Activated B cell treated with CpG ODN at 0.5 μM for 24 hours (primary cell): ENCODE data around the gene TM9SF3. TPM values are rescaled to one million over a fixed set of nuclear protein-coding genes. Genes with fewer than 3 reads are reported as not detected.

ENCODE experiments used
- ATAC-seq: fragments of 200-7000 bp; cut with Tn5 transposase; one replicate; pipeline ENCODE4 v1.10.0; 2021; ENCODE audit warnings: low read depth, mild to moderate bottlenecking, moderate library complexity
- CTCF ChIA-PET: fragments of 350-600 bp; sonication (Branson Sonifier 250); formaldehyde crosslinking; loops from one replicate; lab custom pipeline; 2021; ENCODE audit warnings: antibody characterized with exemption; lab: Charles Lee
- POLR2A ChIA-PET: fragments of 350-600 bp; sonication (Branson Sonifier 250); formaldehyde crosslinking; loops from one replicate; lab custom pipeline; 2021; ENCODE audit warnings: antibody characterized with exemption; lab: Charles Lee
- DNase-seq: peaks from one replicate; pipeline ENCODE4 v3.0.0; 2022
- H3K27ac Mint-ChIP-seq: one replicate; pipeline ENCODE4 v1.8.0; 2020; ENCODE audit warnings: mixed read lengths
- H3K27me3 Mint-ChIP-seq: one replicate; pipeline ENCODE4 v1.8.0; 2021; ENCODE audit warnings: mixed read lengths
- H3K36me3 Mint-ChIP-seq: one replicate; pipeline ENCODE4 v1.8.0; 2021; ENCODE audit warnings: low read depth, mixed read lengths
- H3K4me1 Mint-ChIP-seq: one replicate; pipeline ENCODE4 v1.8.0; 2021; ENCODE audit warnings: mixed read lengths
- H3K4me3 Mint-ChIP-seq: one replicate; pipeline ENCODE4 v1.8.0; 2020; ENCODE audit warnings: mild to moderate bottlenecking, mixed read lengths
- H3K9me3 Mint-ChIP-seq: one replicate; pipeline ENCODE4 v1.8.0; 2020; ENCODE audit warnings: mixed read lengths
- intact Hi-C: fragments of 100-400 bp; cut with micrococcal nuclease; formaldehyde crosslinking; loops from one replicate; pipeline ENCODE4 v1.15.1; 2024
- total RNA-seq: library from RNA; stranded (reverse); gene quantifications from 2 replicates; pipeline ENCODE4 v1.2.3, GENCODE V29; 2022
- TF ChIP-seq, protein P1 (sequence below): fragments of 200-600 bp; IDR thresholded peaks from one replicate; pipeline ENCODE4 v1.8.0; 2022; ENCODE audit warnings: antibody characterized with exemption, mild to moderate bottlenecking

TM9SF3 gene
- total RNA-seq, 1 donor from 2014 or later, result 61.7 TPM

DNA sequence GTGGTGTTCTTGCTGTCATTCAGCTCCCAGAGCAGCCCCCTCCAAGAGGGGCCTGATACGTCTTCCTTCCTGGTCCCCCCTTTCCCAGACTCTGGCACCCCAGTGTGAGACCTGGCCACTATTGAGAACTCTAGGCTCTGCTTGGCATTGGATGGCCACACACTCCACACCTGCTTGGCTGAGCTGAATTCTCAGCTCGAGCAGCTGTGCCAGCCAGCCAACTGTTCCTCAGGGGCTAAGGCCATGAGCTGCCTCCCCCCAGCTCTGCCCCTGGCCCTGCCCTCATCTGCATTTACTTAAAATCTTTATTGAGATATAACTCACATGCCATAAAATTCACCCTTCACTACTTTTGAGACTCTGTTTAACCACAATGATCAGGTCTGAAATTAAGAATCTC, 79.8 kb downstream of the TM9SF3 start:
- H3K4me1 Mint-ChIP-seq, result peaks cover 3% of the 10 kb centered on the region
- no peaks in the 10 kb centered on the region for H3K27me3 Mint-ChIP-seq
- POLR2A ChIA-PET, result no interaction called here
- H3K4me3 Mint-ChIP-seq, result no peak overlapping the region
- no peaks in the 10 kb centered on the region for H3K9me3 Mint-ChIP-seq
- DNase-seq (no peak), ATAC-seq (no peak)
- intact Hi-C loops, result no loop called here
- CTCF ChIA-PET, result no interaction called here
- no peak overlapping the region for H3K27ac Mint-ChIP-seq
- TF ChIP-seq, protein P1, sequence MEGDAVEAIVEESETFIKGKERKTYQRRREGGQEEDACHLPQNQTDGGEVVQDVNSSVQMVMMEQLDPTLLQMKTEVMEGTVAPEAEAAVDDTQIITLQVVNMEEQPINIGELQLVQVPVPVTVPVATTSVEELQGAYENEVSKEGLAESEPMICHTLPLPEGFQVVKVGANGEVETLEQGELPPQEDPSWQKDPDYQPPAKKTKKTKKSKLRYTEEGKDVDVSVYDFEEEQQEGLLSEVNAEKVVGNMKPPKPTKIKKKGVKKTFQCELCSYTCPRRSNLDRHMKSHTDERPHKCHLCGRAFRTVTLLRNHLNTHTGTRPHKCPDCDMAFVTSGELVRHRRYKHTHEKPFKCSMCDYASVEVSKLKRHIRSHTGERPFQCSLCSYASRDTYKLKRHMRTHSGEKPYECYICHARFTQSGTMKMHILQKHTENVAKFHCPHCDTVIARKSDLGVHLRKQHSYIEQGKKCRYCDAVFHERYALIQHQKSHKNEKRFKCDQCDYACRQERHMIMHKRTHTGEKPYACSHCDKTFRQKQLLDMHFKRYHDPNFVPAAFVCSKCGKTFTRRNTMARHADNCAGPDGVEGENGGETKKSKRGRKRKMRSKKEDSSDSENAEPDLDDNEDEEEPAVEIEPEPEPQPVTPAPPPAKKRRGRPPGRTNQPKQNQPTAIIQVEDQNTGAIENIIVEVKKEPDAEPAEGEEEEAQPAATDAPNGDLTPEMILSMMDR, result no peak
- no peaks in the 10 kb centered on the region for H3K36me3 Mint-ChIP-seq

DNA sequence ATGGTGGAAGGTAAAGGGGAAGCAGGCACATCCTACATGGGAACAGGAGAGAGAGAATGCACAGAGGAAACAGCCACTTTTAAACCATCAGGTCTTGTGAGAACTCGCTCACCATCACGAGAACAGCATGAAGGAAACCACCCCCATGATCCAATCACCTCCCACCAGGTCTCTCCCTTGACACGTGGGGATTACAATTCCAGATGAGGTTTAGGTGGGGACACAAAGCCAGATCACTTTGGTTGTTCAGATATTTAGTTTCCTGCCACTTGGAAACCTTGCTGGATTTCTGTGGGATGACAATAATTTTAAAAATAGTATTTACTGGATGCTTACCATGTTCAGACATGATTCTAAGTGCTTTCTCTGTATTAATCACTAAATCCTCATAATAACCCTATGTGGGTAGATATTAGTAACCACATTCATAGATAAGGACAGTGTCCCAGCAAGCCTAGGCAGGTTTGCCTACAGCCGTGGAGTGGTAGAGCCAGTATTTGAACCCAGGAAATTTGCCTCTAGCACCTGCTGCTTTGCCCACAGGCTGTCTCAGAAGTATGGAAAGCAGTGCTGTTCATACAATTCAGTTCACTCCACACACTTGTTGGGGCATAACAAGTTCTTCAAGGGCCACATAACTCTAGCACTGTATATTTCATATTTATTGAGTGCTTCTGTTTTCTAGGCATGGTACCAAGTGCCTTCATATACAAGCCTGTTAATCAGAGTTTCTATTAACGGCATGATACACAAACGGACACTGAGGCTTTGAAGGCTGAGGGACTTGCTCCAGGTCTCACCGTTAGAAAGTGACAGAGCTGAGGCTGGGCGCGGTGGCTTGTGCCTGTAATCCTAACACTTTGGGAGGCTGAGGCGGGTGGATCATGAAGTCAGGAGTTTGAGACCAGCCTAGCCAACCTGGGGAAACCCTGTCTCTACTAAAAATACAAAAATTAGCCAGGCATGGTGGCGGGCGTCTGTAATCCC, 81.4 kb downstream of the TM9SF3 start:
- Mint-ChIP-seq H3K4me1 (no peaks in the 10 kb centered on the region), H3K27ac (no peak overlapping the region), H3K4me3 (no peak overlapping the region), H3K9me3 (no peaks in the 10 kb centered on the region), H3K36me3 (no peaks in the 10 kb centered on the region), H3K27me3 (no peaks in the 10 kb centered on the region)
- POLR2A ChIA-PET, result no interaction called here
- DNase-seq (no peak), ATAC-seq (no peak)
- TF ChIP-seq, protein P1, result no peak
- intact Hi-C loops, result no loop called here
- CTCF ChIA-PET, result no interaction called here

DNA sequence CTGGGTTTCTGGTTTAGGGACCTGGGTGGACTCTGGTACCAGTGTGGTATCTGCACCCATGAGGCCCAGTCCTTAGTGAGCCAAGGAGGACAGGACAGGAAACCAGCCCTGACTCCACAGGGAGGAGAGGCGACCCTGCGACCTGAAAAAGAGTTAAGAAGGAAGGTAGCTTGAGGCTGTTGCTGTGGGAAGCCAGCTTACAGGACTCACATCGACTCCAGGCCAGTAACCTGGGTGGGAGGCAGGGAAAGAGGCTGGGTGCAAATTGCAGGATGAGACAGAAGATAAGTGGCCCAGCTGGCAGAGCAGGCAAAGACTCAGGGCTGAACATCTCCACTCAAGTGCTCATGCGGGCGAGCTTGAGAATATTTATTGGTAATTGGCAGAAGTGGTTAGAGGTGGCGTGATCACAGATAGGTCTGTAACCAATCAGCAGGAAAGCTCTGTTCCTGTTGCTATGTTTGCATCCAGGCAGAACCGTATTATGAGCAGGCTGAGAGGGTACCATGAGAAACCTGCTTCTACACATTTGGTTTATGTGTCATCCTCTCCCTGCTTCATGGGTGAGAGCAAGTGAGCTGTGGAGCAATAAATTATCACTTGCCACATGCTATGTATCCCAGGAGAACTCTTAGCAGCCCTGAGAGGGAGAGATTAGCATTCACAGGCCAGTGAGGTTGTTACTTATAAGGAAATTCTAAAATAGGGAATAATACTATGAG, 84.1 kb downstream of the TM9SF3 start:
- intact Hi-C loops, result no loop called here
- DNase-seq (no peak), ATAC-seq (no peak)
- H3K4me3 Mint-ChIP-seq, result no peak overlapping the region
- H3K9me3 Mint-ChIP-seq, result no peaks in the 10 kb centered on the region
- TF ChIP-seq, protein P1, result no peak
- no peaks in the 10 kb centered on the region for H3K4me1 Mint-ChIP-seq
- CTCF ChIA-PET, result no interaction called here
- POLR2A ChIA-PET, result no interaction called here
- H3K27me3 Mint-ChIP-seq, result no peaks in the 10 kb centered on the region
- no peaks in the 10 kb centered on the region for H3K36me3 Mint-ChIP-seq
- no peak overlapping the region for H3K27ac Mint-ChIP-seq

DNA sequence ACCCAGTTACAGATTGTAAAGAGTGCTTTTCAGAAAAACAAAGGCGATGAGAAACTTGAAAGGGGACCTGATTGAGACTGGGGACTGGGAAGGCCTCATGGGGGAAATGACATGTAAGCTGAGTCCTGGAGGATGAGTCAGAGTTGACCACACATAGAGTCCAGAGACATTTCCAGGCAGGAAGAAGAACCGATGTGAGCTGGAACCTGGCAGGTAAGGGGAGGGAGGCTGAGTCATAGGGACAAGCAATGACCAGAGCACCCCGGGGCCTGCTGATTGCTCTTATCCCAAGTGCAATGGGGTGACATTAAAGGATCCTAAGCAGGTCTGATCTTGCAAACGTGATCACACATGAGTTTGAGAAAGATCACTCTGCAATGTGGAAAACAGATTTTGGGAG, 84.8 kb downstream of the TM9SF3 start:
- no peak overlapping the region for H3K27ac Mint-ChIP-seq
- CTCF ChIA-PET, result no interaction called here

More for the DNA sequence above, 84.8 kb downstream of the TM9SF3 start:
- Mint-ChIP-seq H3K27me3 (peaks cover 3% of the 10 kb centered on the region), H3K9me3 (no peaks in the 10 kb centered on the region), H3K36me3 (no peaks in the 10 kb centered on the region), H3K4me3 (no peak overlapping the region), H3K4me1 (no peaks in the 10 kb centered on the region)
- POLR2A ChIA-PET, result no interaction called here
- intact Hi-C loops, result no loop called here
- DNase-seq, result no peak
- TF ChIP-seq, protein P1, result no peak
- no peak for ATAC-seq
